ENCODE data around the gene KCNT1. TPM values are rescaled to one million over a fixed set of nuclear protein-coding genes. Genes with fewer than 3 reads are reported as not detected.
A peak's percentile ranks its signal among the peaks of the same experiment; 100 is the strongest.

KCNT1 gene
- total RNA-seq, 1 experiment from 2014 or later, result 0.09 TPM

DNA sequence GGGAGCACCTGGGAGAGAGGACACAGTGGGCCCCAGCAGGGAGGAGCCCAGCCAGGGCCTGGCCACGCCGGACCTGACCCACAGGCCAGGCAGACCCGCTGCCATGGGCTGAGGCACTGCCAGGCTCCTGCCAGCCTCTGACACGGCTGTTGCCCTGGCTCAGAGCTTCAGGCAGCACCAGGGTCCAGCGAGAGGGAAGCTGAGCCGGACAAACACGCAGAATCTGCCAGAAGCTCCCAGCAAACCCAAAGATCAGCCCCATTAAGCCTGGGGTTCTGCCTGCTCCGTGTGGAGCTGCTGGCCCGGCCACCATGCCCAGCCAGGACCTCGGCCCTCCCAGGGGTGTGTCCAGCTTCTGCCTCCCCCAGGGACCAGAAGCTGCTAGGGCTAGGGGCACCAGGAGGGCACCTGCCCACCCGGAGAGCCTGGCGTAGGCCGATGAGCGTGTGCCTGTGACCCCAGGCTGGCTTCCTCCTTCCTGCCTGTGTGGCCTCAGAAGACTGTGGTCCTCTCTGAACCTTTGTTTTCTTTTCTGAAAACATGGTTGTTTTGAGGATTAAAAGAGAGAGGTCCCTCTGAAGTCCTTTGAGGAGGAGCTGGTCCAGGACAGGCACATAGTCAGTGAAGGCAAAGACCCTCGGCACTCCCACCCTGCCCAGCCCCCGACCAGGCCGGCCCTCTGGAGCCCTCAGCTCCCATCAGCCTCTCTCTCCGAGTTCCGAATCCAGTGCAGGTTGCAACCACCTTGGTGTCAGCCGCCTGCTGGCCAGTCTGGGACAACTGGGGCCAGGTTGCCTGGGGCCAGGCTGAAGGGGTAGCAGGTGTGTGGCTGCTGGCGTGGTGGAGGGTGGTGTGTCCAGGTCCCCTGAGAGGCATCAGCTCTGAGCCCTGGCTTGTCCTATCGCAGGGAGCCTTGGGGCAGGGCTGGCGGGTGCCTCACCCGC is 39.6 kb downstream of the KCNT1 start:
- TF ChIP-seq, protein P1, sequence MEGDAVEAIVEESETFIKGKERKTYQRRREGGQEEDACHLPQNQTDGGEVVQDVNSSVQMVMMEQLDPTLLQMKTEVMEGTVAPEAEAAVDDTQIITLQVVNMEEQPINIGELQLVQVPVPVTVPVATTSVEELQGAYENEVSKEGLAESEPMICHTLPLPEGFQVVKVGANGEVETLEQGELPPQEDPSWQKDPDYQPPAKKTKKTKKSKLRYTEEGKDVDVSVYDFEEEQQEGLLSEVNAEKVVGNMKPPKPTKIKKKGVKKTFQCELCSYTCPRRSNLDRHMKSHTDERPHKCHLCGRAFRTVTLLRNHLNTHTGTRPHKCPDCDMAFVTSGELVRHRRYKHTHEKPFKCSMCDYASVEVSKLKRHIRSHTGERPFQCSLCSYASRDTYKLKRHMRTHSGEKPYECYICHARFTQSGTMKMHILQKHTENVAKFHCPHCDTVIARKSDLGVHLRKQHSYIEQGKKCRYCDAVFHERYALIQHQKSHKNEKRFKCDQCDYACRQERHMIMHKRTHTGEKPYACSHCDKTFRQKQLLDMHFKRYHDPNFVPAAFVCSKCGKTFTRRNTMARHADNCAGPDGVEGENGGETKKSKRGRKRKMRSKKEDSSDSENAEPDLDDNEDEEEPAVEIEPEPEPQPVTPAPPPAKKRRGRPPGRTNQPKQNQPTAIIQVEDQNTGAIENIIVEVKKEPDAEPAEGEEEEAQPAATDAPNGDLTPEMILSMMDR (IDR thresholded peaks at IDR 0.05; ENCODE audit: insufficient read depth in 1 of 2, low read depth in 1 of 2, low read length in 1 of 2, severe bottlenecking in 1 of 2, unreplicated experiment in 1 of 2), result peak in 1 of 2 experiments; percentile 12
- Mint-ChIP-seq H3K27me3 (ENCODE audit: insufficient read depth, unreplicated experiment) (peaks cover 5% of the 10 kb centered on the region), H3K4me1 (ENCODE audit: low read depth, unreplicated experiment) (no peaks in the 10 kb centered on the region), H3K9me3 (ENCODE audit: unreplicated experiment) (no peaks in the 10 kb centered on the region), H3K36me3 (ENCODE audit: insufficient read depth, unreplicated experiment) (no peaks in the 10 kb centered on the region), H3K4me3 (ENCODE audit: unreplicated experiment) (no peak overlapping the region), H3K27ac (ENCODE audit: unreplicated experiment) (no peak overlapping the region)
- Histone ChIP-seq H3K9me3 (no peaks in the 10 kb centered on the region), H3K36me3 (ENCODE audit: control insufficient read depth, insufficient read depth, low read length) (no peaks in the 10 kb centered on the region), H3K4me3 (ENCODE audit: low read depth, low read length) (no peak overlapping the region), H3K27me3 (replicated peaks; ENCODE audit: control insufficient read depth, insufficient read depth, low read length) (no peaks in the 10 kb centered on the region), H3K4me1 (no peaks in the 10 kb centered on the region)
- ChIA-PET CTCF (interaction anchor here (0.6 kb wide), 1 partner anchor 725 kb away, joined by 3 read pairs; no protein-coding TSS in a partner anchor), POLR2A (interaction anchor here (0.5 kb wide), 1 partner anchor 1067 kb away, joined by 3 read pairs; no protein-coding TSS in a partner anchor)
- BruUV-seq (replicated peaks), result no TSS peak
- intact Hi-C loops (cut with micrococcal nuclease; ENCODE audit: unreplicated experiment), result no loop called here
- no peak for DNase-seq

DNA sequence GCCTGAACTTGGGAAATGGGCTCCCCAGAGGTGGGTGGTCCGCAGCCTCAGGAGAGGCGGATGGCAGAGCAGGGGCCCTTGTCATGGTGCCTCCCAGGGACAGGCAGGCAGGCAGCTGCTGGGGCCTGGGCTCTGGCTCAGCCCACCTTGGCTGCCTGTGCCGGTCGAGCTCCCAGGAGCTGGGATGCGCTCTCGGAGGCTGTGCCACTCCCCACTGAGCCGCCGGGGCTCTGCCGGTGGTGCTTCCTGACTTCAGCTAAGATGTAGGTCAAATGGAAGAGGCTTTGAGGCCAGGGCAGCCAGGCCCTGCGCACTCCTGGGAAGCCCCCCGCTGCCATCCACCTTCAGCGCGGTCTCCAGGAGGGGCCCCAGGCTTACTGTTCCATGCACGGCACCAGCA is 41.0 kb downstream of the KCNT1 start:
- H3K27me3 ChIP-seq (replicated peaks; ENCODE audit: control insufficient read depth, insufficient read depth, low read length), result no peaks in the 10 kb centered on the region
- H3K27ac Mint-ChIP-seq (ENCODE audit: unreplicated experiment), result no peak overlapping the region
- intact Hi-C loops (cut with micrococcal nuclease; ENCODE audit: unreplicated experiment), result no loop called here
- H3K9me3 ChIP-seq, result no peaks in the 10 kb centered on the region
- H3K4me1 Mint-ChIP-seq (ENCODE audit: low read depth, unreplicated experiment), result no peaks in the 10 kb centered on the region
- H3K4me1 ChIP-seq, result no peaks in the 10 kb centered on the region
- H3K36me3 Mint-ChIP-seq (ENCODE audit: insufficient read depth, unreplicated experiment), result no peaks in the 10 kb centered on the region
- peaks cover 9% of the 10 kb centered on the region for H3K27me3 Mint-ChIP-seq (ENCODE audit: insufficient read depth, unreplicated experiment)
- ChIA-PET CTCF (no interaction called here), POLR2A (no interaction called here)
- BruUV-seq (replicated peaks), result no TSS peak
- no peaks in the 10 kb centered on the region for H3K9me3 Mint-ChIP-seq (ENCODE audit: unreplicated experiment)
- no peak overlapping the region for H3K4me3 Mint-ChIP-seq (ENCODE audit: unreplicated experiment)
- TF ChIP-seq, protein P1 (IDR thresholded peaks at IDR 0.05; ENCODE audit: insufficient read depth in 1 of 2, low read depth in 1 of 2, low read length in 1 of 2, severe bottlenecking in 1 of 2, unreplicated experiment in 1 of 2), result no peak
- H3K4me3 ChIP-seq (ENCODE audit: low read depth, low read length), result no peak overlapping the region
- no peaks in the 10 kb centered on the region for H3K36me3 ChIP-seq (ENCODE audit: control insufficient read depth, insufficient read depth, low read length)
- no peak for DNase-seq

DNA sequence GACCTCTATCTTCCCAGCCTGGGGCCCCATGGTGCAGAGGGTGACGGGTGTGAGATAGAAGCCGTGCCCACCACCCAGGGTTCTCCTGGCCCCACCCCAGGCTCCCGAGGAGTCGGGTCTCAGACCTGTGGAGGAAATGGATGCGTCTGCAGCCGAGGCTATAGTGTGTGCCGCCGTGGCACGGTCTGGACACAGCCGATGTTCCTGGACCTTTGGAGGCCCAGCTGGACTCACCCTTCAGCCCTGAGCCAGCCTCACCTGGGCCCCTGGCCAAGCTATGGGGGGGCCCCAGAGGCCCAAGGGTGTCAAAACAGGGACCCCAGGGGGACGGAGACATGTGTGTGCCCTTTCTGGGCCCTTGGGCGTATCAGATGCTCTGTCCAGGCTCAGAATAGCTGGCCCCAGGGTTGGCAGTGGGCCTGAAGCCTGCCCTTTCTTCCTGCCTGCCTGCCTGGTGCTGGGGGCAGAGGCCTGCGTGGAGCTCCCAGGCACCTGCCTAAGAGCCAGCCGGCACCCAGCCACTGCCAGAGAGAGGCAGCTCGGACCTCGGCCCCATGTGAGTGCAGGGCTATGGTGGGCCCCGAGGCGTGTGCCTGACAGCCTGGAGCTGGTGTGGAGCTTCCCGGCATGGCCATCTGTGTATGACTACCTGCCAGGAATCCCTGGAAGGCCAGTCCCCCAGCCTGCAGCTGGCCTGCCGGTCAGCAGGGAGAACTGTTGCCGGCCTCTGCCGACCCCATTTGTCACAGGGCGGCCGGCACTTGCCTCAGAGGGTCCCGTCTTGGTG is 41.8 kb downstream of the KCNT1 start:
- no peak overlapping the region for H3K4me3 ChIP-seq (ENCODE audit: low read depth, low read length)
- H3K27ac Mint-ChIP-seq (ENCODE audit: unreplicated experiment), result no peak overlapping the region
- no peaks in the 10 kb centered on the region for H3K9me3 Mint-ChIP-seq (ENCODE audit: unreplicated experiment)
- TF ChIP-seq, protein P1 (IDR thresholded peaks at IDR 0.05; ENCODE audit: insufficient read depth in 1 of 2, low read depth in 1 of 2, low read length in 1 of 2, severe bottlenecking in 1 of 2, unreplicated experiment in 1 of 2), result no peak
- no peak overlapping the region for H3K4me3 Mint-ChIP-seq (ENCODE audit: unreplicated experiment)
- BruUV-seq (replicated peaks), result no TSS peak
- peaks cover 9% of the 10 kb centered on the region for H3K27me3 Mint-ChIP-seq (ENCODE audit: insufficient read depth, unreplicated experiment)
- no peaks in the 10 kb centered on the region for H3K4me1 ChIP-seq
- no peaks in the 10 kb centered on the region; the same call in 1 of the 2 replicates for H3K27me3 ChIP-seq (replicated peaks; ENCODE audit: control insufficient read depth, insufficient read depth, low read length)
- no peaks in the 10 kb centered on the region for H3K36me3 ChIP-seq (ENCODE audit: control insufficient read depth, insufficient read depth, low read length)
- POLR2A ChIA-PET, result no interaction called here
- DNase-seq, result no peak
- intact Hi-C loops (cut with micrococcal nuclease; ENCODE audit: unreplicated experiment), result no loop called here
- no peaks in the 10 kb centered on the region for H3K36me3 Mint-ChIP-seq (ENCODE audit: insufficient read depth, unreplicated experiment)
- H3K9me3 ChIP-seq, result no peaks in the 10 kb centered on the region
- H3K4me1 Mint-ChIP-seq (ENCODE audit: low read depth, unreplicated experiment), result no peaks in the 10 kb centered on the region
- CTCF ChIA-PET, result no interaction called here
